Progenitor cell of endocrine pancreas (in vitro differentiated cells): Measurements from ENCODE around the gene COL26A1. TPM values are rescaled to one million over a fixed set of nuclear protein-coding genes. Genes with fewer than 3 reads are reported as not detected.
A peak's percentile ranks its signal among the peaks of the same experiment; 100 is the strongest.

Experiments
- DNase-seq: peaks from one replicate; pipeline ENCODE4 v3.0.0; 2021; ENCODE audit warnings: low spot score; ENCODE audit not compliant: unreplicated experiment
- H3K27ac Mint-ChIP-seq: 2 replicates; pipeline ENCODE4 v1.8.0; 2021; ENCODE audit warnings: mild to moderate bottlenecking, moderate library complexity, mixed read lengths
- H3K27me3 Mint-ChIP-seq: 2 replicates; pipeline ENCODE4 v1.8.0; 2021; ENCODE audit warnings: mixed read lengths
- H3K36me3 Mint-ChIP-seq: 2 replicates; pipeline ENCODE4 v1.8.0; 2022; ENCODE audit warnings: mixed read lengths; ENCODE audit not compliant: insufficient read depth
- H3K4me1 Mint-ChIP-seq: 2 replicates; pipeline ENCODE4 v1.8.0; 2021; ENCODE audit warnings: low read depth, mixed read lengths
- H3K4me3 Mint-ChIP-seq: 2 replicates; pipeline ENCODE4 v1.8.0; 2021; ENCODE audit warnings: low read depth, mild to moderate bottlenecking, moderate library complexity, mixed read lengths
- H3K9me3 Mint-ChIP-seq: 2 replicates; pipeline ENCODE4 v1.8.0; 2021; ENCODE audit warnings: low read depth, mixed read lengths
- total RNA-seq: library from RNA; stranded (reverse); gene quantifications from 2 replicates; pipeline ENCODE4 v1.2.1, GENCODE V29; 2021
- TF ChIP-seq, protein P1 (sequence below): fragments of 200-600 bp; sonication (generic); IDR thresholded peaks from one replicate; pipeline ENCODE4 v1.5.0; 2021; ENCODE audit warnings: antibody characterized with exemption, mild to moderate bottlenecking; ENCODE audit not compliant: unreplicated experiment

COL26A1 gene
- total RNA-seq, 1 donor from 2014 or later: 46.2 TPM

DNA sequence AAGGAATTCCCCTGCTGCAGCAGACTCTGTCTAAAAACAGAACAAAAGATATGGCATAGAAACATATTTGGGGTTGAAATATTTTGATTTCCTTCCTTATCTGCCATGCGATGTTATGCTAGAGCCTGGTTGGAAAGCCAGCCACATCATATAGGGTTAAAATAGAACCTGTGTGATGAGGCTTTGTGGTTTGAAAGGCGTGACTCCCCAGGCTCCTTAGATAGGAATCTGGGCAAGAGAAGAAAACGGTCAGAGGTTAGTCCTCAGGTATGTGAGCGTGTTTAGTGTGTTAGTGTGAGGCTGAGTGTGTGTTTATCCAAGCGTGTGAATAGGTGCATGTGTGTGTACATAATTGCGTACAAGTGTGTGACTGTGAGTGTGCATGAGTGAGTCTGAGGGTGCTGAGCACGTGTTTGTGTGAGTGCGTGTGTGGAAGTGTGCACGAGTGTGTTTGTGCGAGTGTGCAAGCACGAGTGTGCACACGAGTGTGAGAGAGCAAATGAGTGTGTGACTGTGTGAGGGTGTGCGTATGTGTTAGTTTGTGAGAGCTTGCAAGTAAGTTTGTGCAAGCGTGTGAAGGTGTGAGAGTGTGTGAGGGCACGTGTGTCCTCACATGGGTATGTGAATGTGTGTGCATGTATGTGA, 79.9 kb downstream of the COL26A1 start:
- H3K9me3 Mint-ChIP-seq: no peaks in the 10 kb centered on the region
- no peak for DNase-seq
- H3K4me1 Mint-ChIP-seq: peaks cover 3% of the 10 kb centered on the region
- H3K27ac Mint-ChIP-seq: no peak overlapping the region
- no peak overlapping the region for H3K4me3 Mint-ChIP-seq
- no peaks in the 10 kb centered on the region for H3K36me3 Mint-ChIP-seq
- TF ChIP-seq, protein P1, sequence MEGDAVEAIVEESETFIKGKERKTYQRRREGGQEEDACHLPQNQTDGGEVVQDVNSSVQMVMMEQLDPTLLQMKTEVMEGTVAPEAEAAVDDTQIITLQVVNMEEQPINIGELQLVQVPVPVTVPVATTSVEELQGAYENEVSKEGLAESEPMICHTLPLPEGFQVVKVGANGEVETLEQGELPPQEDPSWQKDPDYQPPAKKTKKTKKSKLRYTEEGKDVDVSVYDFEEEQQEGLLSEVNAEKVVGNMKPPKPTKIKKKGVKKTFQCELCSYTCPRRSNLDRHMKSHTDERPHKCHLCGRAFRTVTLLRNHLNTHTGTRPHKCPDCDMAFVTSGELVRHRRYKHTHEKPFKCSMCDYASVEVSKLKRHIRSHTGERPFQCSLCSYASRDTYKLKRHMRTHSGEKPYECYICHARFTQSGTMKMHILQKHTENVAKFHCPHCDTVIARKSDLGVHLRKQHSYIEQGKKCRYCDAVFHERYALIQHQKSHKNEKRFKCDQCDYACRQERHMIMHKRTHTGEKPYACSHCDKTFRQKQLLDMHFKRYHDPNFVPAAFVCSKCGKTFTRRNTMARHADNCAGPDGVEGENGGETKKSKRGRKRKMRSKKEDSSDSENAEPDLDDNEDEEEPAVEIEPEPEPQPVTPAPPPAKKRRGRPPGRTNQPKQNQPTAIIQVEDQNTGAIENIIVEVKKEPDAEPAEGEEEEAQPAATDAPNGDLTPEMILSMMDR: no peak
- H3K27me3 Mint-ChIP-seq: no peaks in the 10 kb centered on the region

DNA sequence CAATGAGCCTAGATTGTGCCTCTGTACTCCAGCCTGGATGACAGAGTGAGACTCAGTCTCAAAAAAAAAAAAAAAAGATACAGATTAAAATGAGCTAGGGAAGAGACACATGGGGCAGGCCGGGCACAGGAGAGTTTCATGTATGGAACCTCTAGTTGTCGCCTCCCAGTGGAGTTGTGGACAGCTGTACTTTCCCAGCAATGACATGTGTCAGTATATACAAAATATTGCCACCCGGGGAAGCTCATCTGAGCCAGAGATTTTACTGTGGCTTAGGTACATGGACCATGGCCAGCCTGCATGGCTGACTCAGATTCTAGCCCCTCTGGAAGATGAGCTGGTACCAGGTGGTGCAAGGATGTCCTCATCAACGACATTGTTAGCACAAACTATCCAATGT, 87.4 kb downstream of the COL26A1 start:
- no peaks in the 10 kb centered on the region for H3K4me1 Mint-ChIP-seq
- no peak overlapping the region for H3K4me3 Mint-ChIP-seq
- H3K27ac Mint-ChIP-seq: no peak overlapping the region
- no peaks in the 10 kb centered on the region for H3K9me3 Mint-ChIP-seq
- no peaks in the 10 kb centered on the region for H3K27me3 Mint-ChIP-seq
- TF ChIP-seq, protein P1: no peak
- H3K36me3 Mint-ChIP-seq: no peaks in the 10 kb centered on the region
- no peak for DNase-seq

DNA sequence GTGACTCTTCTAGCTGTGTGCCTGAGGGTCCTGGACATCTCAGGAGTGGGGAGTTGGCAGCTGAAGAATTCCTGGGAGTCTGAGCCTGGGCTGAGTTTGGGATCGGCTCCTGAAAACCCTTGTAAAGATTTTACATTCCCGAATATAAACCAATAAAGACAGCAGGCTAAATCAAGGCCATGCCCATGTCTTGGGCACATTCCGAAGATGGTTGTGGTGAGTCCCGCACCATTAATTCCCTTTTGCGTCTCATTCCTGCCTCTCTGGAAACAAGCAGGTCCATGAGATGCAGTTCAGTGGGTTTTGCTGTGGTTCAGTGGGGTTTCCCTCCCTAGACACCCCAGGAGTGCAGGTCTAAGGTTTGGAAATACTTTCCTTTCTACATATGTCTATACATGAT, 90.9 kb downstream of the COL26A1 start:
- no peak for DNase-seq
- Mint-ChIP-seq H3K27ac (no peak overlapping the region), H3K4me3 (no peak overlapping the region), H3K9me3 (no peaks in the 10 kb centered on the region), H3K36me3 (no peaks in the 10 kb centered on the region), H3K4me1 (no peaks in the 10 kb centered on the region), H3K27me3 (no peaks in the 10 kb centered on the region)
- TF ChIP-seq, protein P1: no peak

DNA sequence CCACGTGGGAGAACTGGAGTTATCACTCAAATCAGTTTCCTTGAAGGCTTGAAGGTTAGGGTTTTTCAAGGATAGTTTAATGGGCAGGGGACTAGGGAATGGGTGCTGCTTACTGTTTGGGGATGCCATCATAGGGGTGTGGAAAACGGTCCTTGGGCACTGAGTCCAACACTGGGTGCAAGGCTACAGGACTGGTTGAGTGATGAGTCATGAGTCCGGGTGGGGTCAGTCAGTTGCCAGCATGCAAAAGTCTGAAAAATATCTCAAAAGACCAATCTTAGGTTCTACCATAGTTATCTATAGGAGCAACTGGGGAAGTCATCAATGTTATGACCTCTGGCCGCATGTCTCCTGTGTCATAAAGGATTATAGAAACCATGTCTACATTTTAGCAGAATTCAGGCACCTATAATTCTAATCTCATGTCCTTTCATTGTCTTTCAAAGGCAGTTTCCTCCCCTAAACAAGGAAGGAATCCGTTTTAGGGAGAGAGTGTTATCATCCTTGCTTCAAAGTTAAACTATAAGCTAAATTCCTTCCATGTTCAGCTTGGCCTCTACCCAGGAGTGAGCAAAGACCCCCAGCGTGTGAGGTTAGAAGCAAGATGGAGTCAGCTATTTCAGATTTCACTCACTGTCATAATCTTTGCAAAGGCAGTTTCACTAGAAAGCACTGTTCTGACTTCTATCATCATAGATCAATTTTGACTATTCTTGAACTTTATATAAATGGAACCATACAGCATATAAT, 94.5 kb downstream of the COL26A1 start:
- Mint-ChIP-seq H3K9me3 (no peaks in the 10 kb centered on the region), H3K27ac (no peak overlapping the region), H3K4me1 (no peaks in the 10 kb centered on the region), H3K27me3 (no peaks in the 10 kb centered on the region), H3K36me3 (no peaks in the 10 kb centered on the region), H3K4me3 (no peak overlapping the region)
- no peak for DNase-seq
- TF ChIP-seq, protein P1: no peak

DNA sequence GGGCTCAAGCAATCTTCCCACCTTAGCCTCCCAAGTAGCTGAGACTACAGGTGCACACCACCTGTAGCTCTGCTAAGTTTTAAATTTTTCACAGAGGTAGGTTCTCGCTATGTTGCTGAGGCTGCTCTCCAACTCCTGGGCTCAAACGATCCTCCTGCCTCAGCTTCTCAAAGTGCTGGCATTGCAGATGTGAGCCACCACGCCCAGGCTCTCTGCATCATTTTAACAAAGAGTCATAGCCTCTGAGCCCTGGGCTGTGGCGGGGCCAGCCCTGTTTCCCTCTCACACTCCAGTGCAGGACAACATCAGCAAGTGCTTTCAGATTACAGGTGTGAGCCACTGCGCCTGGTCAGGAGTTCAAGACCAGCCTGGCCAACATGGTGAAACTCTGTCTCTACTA, 102.5 kb downstream of the COL26A1 start:
- H3K27ac Mint-ChIP-seq: peak overlapping the region; percentile 13
- no peak overlapping the region for H3K4me3 Mint-ChIP-seq
- H3K36me3 Mint-ChIP-seq: peaks cover 4% of the 10 kb centered on the region
- DNase-seq: no peak
- no peaks in the 10 kb centered on the region for H3K27me3 Mint-ChIP-seq
- TF ChIP-seq, protein P1: no peak
- H3K4me1 Mint-ChIP-seq: no peaks in the 10 kb centered on the region
- no peaks in the 10 kb centered on the region for H3K9me3 Mint-ChIP-seq
